DMS53 treated with DMSO at 0.1 percent for 48 hours (cell line): ENCODE measurements around the gene PTBP3.
A peak's percentile ranks its signal among the peaks of the same experiment; 100 is the strongest.

Source experiments
- DNase-seq: peaks from one replicate; lab custom pipeline; 2025; ENCODE audit not compliant: unreplicated experiment; lab: John Stamatoyannopoulos, UW

PTBP3 gene

GRCh38 chr9:112361601-112362000, 28.2 kb upstream of the PTBP3 start:
- peak; percentile 46 for DNase-seq

- DNase-seq: no peak
Observed at GRCh38 chr9:112360047-112360804, 26.8 kb upstream of the PTBP3 start.

GRCh38 chr9:112355427-112355897, 22.0 kb upstream of the PTBP3 start:
- DNase-seq: no peak

GRCh38 chr9:112354081-112354743, 20.8 kb upstream of the PTBP3 start:
- no peak for DNase-seq

GRCh38 chr9:112352209-112352608, 18.8 kb upstream of the PTBP3 start:
- no peak for DNase-seq

- DNase-seq: no peak
Observed at GRCh38 chr9:112351184-112351583, 17.8 kb upstream of the PTBP3 start.

- no peak for DNase-seq
Observed at GRCh38 chr9:112349008-112349333, 15.6 kb upstream of the PTBP3 start.

GRCh38 chr9:112348257-112349007, 15.0 kb upstream of the PTBP3 start:
- DNase-seq: peak; percentile 87

- no peak for DNase-seq
Observed at GRCh38 chr9:112341730-112342129, 8.3 kb upstream of the PTBP3 start.

- no peak for DNase-seq
Observed at GRCh38 chr9:112339886-112340285, 6.5 kb upstream of the PTBP3 start.

GRCh38 chr9:112338561-112338960, 5.1 kb upstream of the PTBP3 start:
- DNase-seq: no peak

GRCh38 chr9:112337547-112337946, 4.1 kb upstream of the PTBP3 start:
- no peak for DNase-seq

- DNase-seq: peak; percentile 39
Observed at GRCh38 chr9:112334432-112334841, 1.0 kb upstream of the PTBP3 start.

- peak; percentile 67 for DNase-seq
Observed at GRCh38 chr9:112333639-112334431, 416 bp upstream of the PTBP3 start.

GRCh38 chr9:112332674-112332976, 794 bp downstream of the PTBP3 start:
- no peak for DNase-seq

GRCh38 chr9:112332214-112332613, 1.2 kb downstream of the PTBP3 start:
- no peak for DNase-seq

- DNase-seq: no peak
Observed at GRCh38 chr9:112331674-112331952, 1.8 kb downstream of the PTBP3 start.

- no peak for DNase-seq
Observed at GRCh38 chr9:112328545-112328944, 4.9 kb downstream of the PTBP3 start.

GRCh38 chr9:112327718-112328450, 5.5 kb downstream of the PTBP3 start:
- no peak for DNase-seq

GRCh38 chr9:112326194-112326593, 7.2 kb downstream of the PTBP3 start:
- no peak for DNase-seq

GRCh38 chr9:112325600-112325999, 7.8 kb downstream of the PTBP3 start:
- no peak for DNase-seq
